SKM-1 (cell line): Measurements from ENCODE around the gene CXCL11.
"Not testable (repeated sequence)": the region's sequence is repeated elsewhere in the genome, so short reads cannot be mapped to it uniquely, and the experiment has no call there.

Source experiments
- DNase-seq: peaks from one replicate; lab custom pipeline; 2025; ENCODE audit not compliant: unreplicated experiment; lab: John Stamatoyannopoulos, UW

CXCL11 gene

DNA sequence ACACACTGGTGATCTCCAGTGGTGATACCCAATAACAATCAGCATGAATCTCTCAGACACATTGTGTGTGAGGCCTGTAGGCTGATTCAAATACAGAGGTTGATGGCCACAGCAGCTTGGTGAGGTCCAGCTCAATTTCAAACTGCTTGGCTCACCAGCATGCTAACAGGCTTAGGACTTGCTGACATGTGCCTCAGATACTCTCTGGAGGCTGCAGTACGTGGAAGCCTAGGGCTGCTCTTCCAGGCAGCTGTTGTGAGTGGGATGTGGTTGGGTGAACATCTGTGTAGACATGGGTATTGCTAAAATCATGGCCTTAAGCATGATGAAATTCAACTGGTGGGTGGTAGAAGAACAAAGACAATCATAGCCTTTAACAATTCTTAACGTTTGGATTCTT is 32.8 kb downstream of the CXCL11 start:
- no peak for DNase-seq

DNA sequence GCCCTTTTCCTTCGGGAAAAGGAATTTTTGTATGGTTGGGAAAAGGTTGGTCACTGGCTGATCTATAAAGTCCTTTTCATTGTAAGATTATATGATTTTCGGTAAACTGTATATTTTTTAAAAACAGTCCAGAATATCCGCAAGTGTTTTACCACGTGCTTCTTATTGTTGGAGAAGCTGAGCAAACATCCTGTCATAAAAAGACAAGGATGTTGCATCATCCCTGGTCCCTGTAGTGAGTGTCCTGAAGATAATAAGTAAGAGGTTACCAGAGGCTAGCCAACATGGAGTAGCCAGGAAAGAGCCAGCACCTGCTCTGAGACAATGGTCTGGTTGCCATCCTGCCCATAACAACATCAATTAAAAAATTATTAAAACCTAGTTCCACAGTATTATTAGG is 33.7 kb downstream of the CXCL11 start:
- DNase-seq: no peak

GRCh38 chr4:76001700-76002099 is 34.2 kb downstream of the CXCL11 start:
- DNase-seq: no peak

- no peak for DNase-seq
Observed at GRCh38 chr4:76000279-76000678, 35.6 kb downstream of the CXCL11 start.

GRCh38 chr4:75998525-75999147 is 37.2 kb downstream of the CXCL11 start:
- DNase-seq: not testable (repeated sequence)

- no peak for DNase-seq
Observed at GRCh38 chr4:75997946-75998345, 37.9 kb downstream of the CXCL11 start.

- no peak for DNase-seq
Observed at GRCh38 chr4:75997081-75997480, 38.8 kb downstream of the CXCL11 start.

DNA sequence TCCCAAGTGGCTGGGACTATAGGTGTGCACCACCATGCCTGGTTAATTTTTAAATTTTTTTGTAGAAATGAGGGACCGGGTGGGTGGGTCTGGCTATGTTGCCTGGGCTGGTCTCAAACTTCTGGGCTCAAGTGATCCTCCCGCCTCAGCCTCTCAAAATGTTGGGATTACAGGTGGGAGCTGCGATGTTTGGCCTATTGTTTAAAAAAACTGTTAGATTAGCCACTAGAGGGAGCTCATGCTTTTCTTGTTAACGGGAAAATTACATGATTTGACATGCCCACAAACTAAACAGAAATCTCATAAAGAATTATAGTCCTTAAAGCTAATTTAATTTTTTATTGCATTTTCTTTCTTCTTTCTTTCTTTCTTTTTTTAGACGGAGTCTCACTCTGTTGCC is 40.1 kb downstream of the CXCL11 start:
- DNase-seq: peak; percentile 21

GRCh38 chr4:75992462-75992861 is 43.4 kb downstream of the CXCL11 start:
- DNase-seq: no peak

- no peak for DNase-seq
Observed at GRCh38 chr4:75989846-75990528, 45.9 kb downstream of the CXCL11 start.

DNA sequence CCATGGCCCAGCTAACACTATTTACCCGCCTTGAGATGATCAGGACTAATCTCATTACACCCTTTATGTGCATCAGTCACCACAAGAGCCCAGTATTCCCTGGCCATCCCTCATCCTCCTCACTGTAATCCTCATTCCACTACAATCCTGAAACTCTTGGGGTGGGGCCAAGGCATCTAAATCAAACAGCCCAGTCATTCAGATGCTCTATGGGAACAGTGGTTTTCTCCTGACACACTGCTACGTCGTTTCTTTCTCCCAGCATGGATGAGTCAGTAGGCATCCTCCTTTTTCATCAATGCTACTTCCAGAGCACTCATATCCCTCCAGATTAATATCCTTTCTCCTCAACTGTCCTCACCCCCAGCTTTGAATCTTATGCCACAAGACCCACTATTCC is 50.8 kb downstream of the CXCL11 start:
- no peak for DNase-seq
